ENCODE data around the gene HDGFL2.

The HDGFL2 gene

DNA sequence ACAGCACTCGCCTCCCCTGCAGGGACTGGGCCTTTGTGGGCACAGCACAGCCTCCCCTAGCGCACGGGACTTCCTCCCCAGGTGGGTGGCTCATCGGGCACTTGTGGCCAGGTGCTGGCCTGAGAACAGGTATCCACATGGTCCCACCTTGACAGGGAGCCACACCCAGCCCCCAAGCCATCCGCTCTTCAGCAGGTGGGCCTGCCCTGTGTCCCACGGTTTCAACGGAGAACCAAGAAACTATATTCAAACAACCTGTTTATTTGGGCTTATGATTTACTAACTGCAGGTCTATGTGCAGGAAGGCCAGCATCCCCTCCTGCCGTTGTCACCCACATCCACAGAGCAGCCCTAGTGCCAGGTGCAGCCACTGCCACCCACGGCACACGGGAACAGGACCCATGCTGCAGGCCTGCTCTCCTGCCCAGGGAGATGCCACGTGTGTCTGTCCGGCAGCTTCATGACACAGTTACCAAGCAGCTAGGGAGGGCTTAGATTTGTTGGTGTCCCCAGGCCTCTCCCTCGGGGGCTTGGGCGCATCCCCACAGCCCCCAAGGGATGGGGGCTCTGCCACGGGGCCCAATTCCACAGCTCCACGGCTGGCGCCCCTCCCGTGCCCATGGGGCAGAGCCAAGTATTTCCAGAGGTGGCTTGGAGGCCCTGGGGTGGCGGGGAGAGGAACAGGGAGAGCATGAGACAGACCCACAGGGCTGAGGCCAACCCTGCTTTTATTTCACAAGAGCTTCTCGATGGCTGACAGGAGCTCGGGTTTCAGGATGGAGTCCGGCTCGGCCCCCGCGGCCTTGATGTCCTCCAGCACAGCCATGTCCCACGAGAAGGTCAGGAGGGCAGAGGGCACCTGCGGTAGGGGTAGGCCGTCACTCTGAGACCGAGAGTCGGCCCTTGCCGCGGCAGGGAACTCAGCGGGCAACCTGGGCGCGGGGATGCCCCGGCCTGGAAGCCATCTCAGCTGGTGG, 27.0 kb upstream of the HDGFL2 start:
- no peak for DNase-seq (ENCODE audit: low spot score)

DNA sequence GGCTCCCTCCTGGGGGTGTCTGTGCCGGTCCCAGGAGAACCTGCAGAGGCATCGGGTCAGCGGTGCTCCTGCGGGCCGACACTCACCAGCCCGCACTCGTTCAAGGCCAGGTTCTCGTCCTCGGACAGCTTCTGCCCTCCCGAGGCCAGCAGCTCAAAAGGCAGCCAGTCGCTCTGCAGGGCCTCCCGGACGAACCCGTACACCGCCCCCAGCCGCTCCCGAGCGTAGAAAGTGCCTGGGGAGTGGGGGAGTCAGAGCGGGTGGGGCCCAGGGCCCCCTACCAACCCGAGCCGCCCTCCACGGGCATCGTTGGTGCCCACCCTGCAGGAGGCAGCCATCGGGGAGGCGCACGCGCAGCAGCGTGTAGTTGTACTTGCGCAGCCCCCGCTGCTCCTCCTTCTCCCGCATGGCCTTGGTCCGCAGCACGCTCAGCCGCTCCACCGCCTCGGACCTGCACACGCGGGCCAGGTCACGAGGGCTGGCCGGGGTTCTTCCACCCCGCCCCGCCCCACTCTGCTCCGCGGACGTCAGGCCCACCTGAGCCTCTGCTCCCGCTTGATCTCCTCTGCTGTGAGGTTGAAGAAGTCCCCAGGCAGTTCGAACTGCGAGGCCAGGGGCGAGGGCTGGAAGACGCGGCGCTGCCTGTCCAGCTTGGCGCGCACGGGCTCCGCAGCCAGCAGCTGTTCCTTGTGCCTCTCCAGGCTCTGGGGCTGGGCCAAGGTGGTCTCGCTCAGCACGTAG, 26.0 kb upstream of the HDGFL2 start:
- no peak for DNase-seq (ENCODE audit: low spot score)

DNA sequence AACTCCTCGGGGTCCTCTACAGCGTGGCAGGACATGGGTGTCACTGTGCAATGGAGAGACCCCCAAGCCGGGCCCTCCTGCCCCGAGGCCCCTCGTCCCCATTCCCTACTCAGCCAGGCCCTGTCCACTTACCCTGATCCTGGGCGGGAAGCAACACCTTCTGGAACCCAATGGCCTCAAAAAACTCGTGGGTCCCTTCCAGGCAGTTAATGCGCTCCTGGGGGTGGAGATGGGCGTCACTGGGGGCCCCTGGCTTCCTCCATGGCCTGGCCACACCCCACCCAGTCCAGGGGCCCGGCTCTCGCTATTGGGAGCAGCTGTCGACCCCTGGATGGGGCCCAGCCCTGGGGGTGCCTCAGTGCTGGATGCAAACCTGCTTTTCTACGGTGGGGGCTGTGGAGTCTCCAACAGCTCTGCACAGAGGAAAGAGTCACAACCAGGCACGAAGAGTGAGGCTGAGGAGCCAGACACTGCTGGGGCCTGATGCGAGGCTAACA, 25.3 kb upstream of the HDGFL2 start:
- no peak for DNase-seq (ENCODE audit: low spot score)

DNA sequence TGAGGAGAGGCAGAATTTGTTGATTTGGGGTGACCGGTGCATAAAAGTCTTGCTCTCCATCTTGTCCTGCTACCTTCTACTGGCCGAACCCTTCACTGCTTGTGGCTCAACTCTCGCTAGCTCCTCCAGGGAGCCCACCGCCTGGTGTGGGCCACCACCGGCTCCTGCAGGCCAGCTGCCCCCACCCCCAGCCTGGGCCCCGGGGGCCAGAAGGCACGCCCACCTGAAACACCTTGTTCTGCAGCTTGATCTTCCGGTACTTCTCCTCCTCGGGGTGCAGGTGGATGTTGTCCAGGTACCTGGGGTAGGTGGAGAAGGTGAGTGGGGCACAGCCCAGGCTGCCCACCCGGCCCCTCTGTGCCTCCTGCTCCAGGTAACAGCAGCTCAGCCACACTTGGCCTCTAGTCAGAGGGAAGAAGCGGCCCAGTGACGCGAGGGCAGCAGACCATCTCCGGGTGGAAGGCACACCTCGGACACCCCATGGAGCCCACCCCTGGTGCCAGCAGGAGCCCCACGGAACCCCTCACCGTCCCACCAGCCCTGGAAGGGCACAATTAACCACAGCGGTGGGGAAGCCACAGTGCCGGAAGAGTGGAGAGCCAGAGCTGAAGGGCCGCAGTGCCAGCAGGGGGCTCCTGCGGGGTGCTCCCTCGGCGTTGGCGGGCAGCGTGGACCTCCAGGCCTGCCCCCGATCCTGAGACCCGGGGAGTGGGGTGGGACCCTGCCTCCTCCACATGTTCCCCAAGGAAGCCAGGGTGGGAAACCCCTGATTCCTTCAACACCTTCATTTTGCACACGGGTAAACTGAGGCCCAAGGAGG, 24.6 kb upstream of the HDGFL2 start:
- DNase-seq (ENCODE audit: low spot score): no peak

DNA sequence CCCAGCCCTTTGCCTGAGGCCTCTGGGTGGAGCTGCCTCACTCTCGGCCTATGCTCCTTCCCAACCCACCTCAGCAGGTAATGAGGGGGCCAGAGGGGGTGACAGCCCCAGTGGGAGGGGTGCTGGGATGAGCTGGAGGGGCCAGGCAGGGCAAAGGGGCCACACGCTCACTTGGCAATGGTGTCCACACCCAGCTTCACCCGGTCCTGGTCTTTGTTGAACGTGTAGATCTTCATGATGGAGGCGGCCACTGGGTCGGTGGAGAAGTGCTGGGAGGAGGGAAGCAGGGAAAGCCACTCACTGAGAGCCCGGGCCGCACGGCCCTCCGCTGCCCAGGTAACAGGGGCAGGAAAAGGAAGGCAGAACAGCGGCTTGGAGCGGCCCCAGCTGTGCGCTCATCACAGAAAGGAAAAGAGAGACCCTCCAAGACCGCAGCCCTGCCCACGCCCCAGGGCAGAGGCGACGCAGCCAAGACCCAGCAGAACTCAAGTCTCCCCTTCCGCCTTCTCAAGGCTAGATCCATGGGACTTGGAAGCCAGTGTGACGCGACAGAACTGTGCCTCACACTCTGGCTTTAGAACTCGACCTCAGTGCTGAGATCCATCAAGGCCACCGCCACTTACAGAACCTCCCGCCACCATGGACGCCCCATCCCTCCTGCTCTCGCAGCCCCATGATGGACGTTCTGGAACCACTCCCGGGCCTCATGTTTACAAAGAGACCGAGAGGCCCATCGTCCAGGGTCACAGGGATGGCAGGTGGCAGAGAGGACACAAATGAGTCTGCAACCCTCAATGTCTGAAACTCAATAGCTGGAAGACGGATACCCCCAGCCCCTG, 23.7 kb upstream of the HDGFL2 start:
- DNase-seq (ENCODE audit: low spot score): no peak

DNA sequence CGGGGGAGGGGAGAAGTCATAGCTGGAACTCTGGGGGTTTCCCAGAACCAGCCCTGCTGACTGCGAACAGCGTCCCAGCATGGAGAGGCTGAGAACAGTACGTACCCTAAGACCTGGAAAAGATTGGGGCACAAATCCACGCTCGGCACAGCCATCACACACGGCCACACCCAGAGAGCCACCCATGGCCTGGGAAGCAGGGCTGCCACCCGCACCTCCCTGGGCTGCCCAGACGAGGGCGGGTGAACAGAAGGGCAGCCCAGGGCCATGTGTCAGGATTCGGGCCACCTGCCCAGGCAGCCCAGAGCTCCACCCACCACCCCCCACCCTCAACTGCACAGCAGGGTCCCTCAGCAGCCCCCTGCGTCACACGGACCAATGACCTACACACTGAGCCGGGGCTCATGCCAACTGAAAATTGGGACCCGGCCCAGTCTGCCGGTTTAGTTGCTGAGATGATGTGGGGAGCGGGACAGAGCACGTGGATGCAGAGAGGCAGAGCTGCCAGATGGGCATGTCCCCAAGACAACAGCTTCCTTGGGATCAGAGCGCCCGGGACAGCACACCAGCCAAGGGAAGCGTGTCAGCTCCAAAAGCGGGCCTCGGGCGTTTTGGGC, 23.0 kb upstream of the HDGFL2 start:
- no peak for DNase-seq (ENCODE audit: low spot score)

DNA sequence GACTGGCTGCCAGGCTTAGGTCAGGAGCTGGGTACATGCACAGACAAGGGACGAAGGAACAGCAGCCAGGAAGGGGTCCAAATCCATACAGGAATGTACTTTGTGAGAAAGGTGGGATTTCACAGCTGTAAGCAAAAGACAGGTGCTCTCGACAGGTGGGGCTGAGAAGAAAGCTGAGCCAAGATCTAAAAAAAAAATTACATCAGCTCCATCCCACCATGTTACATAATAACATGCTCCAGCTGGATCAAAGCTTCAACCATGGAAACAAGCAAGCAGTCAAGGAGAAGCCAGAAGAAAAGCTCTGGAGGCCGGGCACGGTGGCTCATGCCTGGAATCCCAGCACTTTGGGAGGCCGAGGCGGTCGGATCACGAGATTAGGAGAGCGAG, 22.5 kb upstream of the HDGFL2 start:
- no peak for DNase-seq (ENCODE audit: low spot score)

DNA sequence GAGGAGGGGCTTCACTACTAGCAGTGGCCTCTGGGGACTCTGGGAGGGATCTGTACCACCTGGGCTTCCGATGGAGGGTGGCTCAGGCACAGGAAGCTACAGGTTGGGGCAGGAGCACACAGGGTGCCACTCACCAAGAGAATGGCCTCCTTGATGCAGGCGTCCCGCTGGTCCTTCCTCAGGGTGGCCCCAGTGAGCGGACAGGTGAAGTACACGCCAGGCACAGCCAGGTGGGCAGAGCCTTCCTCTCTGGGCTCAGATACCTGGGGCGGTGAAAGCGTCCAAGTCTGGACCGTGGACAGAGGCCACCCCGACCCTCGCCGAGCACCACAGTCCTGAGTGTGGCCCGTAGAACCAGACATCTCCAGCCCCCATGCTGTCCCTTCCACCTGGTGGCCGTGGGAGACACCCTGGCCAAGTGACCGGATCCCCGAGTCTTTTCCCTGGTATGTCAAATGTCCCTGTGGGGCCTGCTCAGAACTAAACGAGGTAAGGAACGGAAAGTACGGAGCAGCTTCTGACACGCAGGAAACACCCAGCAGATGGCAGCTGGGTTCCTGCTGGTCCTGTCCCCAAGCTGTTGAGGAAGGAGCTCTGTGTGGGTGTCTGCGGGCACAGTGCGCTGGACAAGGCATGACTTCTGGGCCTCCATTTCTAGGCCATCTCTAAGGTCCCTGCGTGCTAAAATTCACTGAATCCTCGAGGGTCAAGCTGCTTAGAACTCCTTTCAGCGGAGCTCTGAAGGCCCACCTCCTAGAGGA, 19.7 kb upstream of the HDGFL2 start:
- DNase-seq (ENCODE audit: low spot score): no peak

GRCh38 chr19:4453232-4454179, 18.6 kb upstream of the HDGFL2 start:
- DNase-seq (ENCODE audit: low spot score): no peak

GRCh38 chr19:4454747-4455718, 17.1 kb upstream of the HDGFL2 start:
- DNase-seq (ENCODE audit: low spot score): no peak

GRCh38 chr19:4455719-4456475, 16.2 kb upstream of the HDGFL2 start:
- DNase-seq (ENCODE audit: low spot score): no peak

DNA sequence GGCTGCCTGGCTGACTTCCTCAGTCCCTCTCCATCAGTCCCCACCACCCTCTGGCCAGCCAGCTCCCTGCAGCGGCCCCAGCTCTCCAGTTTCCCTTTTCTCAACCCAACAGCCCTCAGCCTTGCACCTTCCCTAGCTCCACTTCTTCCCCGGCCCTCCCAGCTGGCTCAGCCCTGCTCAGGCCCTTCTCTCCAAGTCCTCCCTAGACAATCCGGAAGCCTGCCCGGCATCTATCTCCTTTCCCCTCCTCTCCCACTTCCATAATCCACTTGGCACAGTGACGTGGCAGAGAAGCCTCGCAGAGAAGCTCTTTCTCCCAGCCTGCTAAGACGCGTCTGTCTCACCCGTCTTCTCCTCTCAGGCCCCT, 15.6 kb upstream of the HDGFL2 start:
- DNase-seq (ENCODE audit: low spot score): peak; percentile 43

- peak; percentile 71 for DNase-seq (ENCODE audit: low spot score)
Observed at GRCh38 chr19:4456843-4457653, 15.0 kb upstream of the HDGFL2 start.

GRCh38 chr19:4457654-4458395, 14.3 kb upstream of the HDGFL2 start, which contains the start of gene UBXN6:
TSS of gene UBXN6 (minus strand) at chr19:4457794. CDS start at chr19:4457697, 97 bp downstream.
- peak; percentile 97 for DNase-seq (ENCODE audit: low spot score)

All from SK-N-DZ (cell line).